Uterus (tissue), 2 donors: ENCODE data around the gene ST8SIA2.

Source experiments
- POLR2A ChIP-seq, 2 donors: fragments of 450-650 bp; IDR thresholded peaks; one replicate each; pipeline ENCODE4 v1.6.1; 2016; ENCODE audit warnings: antibody characterized with exemption in 2 of 2, mild to moderate bottlenecking in 1 of 2, moderate library complexity in 1 of 2
- TF ChIP-seq, protein P1 (sequence below), 4 experiments: fragments of 200-600 bp in 2 of 4; fragments of 450-650 bp in 2 of 4; sonication (generic) in 2 of 4; IDR thresholded peaks; one replicate each; pipeline ENCODE4 v1.5.1; 2016 to 2019; ENCODE audit warnings: antibody characterized with exemption in 4 of 4, mild to moderate bottlenecking in 2 of 4, moderate library complexity in 1 of 4

DNA sequence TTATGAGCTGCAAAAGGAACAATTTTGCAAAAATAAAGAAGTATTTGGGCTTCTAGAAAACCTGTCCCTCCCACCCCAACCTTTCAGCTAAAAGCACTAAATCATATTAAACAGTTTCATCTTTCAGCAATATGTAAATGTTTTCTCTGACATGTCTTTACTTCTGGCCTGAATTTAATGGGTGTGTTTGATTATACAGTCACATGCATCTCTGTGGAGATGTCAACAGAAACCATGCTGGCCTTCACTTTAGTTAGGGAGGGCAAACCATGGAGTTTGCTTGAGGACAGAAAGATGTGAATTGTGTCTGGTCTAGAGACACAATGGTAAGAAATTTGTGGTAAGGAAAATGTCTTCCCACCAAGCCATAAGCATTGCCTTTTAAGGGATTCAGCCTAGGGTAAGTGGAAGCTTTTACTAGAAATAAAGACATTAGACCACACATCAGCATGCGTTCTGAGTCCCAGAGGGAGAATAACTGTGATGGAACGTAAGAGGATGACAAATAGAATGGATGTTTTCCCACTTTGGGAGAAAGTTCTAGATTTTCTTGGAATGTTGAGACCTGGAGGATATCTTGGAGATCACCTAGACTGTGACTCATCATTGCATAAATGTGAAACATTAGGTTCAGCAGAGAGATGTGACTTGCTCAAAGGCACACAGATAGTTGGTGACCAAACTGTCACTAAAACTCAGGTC lies 68.9 kb downstream of the ST8SIA2 start:
- no peak for TF ChIP-seq POLR2A (IDR thresholded peaks at IDR 0.05)
- TF ChIP-seq, protein P1, sequence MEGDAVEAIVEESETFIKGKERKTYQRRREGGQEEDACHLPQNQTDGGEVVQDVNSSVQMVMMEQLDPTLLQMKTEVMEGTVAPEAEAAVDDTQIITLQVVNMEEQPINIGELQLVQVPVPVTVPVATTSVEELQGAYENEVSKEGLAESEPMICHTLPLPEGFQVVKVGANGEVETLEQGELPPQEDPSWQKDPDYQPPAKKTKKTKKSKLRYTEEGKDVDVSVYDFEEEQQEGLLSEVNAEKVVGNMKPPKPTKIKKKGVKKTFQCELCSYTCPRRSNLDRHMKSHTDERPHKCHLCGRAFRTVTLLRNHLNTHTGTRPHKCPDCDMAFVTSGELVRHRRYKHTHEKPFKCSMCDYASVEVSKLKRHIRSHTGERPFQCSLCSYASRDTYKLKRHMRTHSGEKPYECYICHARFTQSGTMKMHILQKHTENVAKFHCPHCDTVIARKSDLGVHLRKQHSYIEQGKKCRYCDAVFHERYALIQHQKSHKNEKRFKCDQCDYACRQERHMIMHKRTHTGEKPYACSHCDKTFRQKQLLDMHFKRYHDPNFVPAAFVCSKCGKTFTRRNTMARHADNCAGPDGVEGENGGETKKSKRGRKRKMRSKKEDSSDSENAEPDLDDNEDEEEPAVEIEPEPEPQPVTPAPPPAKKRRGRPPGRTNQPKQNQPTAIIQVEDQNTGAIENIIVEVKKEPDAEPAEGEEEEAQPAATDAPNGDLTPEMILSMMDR (IDR thresholded peaks at IDR 0.05): no peak
